Effector memory CD4-positive, alpha-beta T cell (primary cell): ENCODE measurements around the gene ST14.

ENCODE experiments used
- DNase-seq, 3 donors: peaks; one replicate each; pipeline ENCODE4 v3.0.0-alpha.2; 2020
- H3K27ac ChIP-seq: 2 replicates; pipeline ENCODE4 v1.7.0; 2013; ENCODE audit warnings: mild to moderate bottlenecking, low read length, moderate library complexity; ENCODE audit not compliant: insufficient read depth, poor library complexity, severe bottlenecking
- H3K27me3 ChIP-seq: replicated peaks from 2 replicates; pipeline ENCODE4 v1.7.0; 2013; ENCODE audit warnings: mild to moderate bottlenecking, low read length; ENCODE audit not compliant: insufficient read depth, control insufficient read depth, poor library complexity, severe bottlenecking
- H3K36me3 ChIP-seq: 2 replicates; pipeline ENCODE4 v1.7.0; 2013; ENCODE audit warnings: mild to moderate bottlenecking, low read length, moderate library complexity; ENCODE audit not compliant: control insufficient read depth, insufficient read depth
- H3K4me1 ChIP-seq: 2 replicates; pipeline ENCODE4 v1.7.0; 2013; ENCODE audit warnings: low read length, mild to moderate bottlenecking; ENCODE audit not compliant: control insufficient read depth, insufficient read depth, poor library complexity, severe bottlenecking
- H3K4me3 ChIP-seq: 2 replicates; pipeline ENCODE4 v1.7.0; 2013; ENCODE audit warnings: low read length, low read depth, mild to moderate bottlenecking; ENCODE audit not compliant: insufficient read depth, poor library complexity, severe bottlenecking
- H3K9me3 ChIP-seq: 2 replicates; pipeline ENCODE4 v1.7.0; 2013; ENCODE audit warnings: mild to moderate bottlenecking, low read length, moderate library complexity; ENCODE audit not compliant: control insufficient read depth

The ST14 gene

GRCh38 chr11:130214861-130215530 is 55.4 kb downstream of the ST14 start:
- no peak overlapping the region for H3K4me3 ChIP-seq

GRCh38 chr11:130215531-130216220 is 56.1 kb downstream of the ST14 start:
- Histone ChIP-seq H3K4me1 (no peaks in the 10 kb centered on the region), H3K27me3 (no peaks in the 10 kb centered on the region), H3K4me3 (no peak overlapping the region), H3K9me3 (no peaks in the 10 kb centered on the region), H3K36me3 (no peaks in the 10 kb centered on the region), H3K27ac (no peak overlapping the region)
- DNase-seq, result no peak

More at GRCh38 chr11:130214861-130215530, 55.4 kb downstream of the ST14 start:
- Histone ChIP-seq H3K27ac (no peak overlapping the region), H3K9me3 (no peaks in the 10 kb centered on the region), H3K27me3 (no peaks in the 10 kb centered on the region), H3K36me3 (no peaks in the 10 kb centered on the region), H3K4me1 (no peaks in the 10 kb centered on the region)
- no peak for DNase-seq

- H3K9me3 ChIP-seq, result no peaks in the 10 kb centered on the region
- H3K27me3 ChIP-seq, result no peaks in the 10 kb centered on the region
- H3K27ac ChIP-seq, result no peak overlapping the region
- no peak for DNase-seq
- H3K4me3 ChIP-seq, result no peak overlapping the region
- no peaks in the 10 kb centered on the region for H3K4me1 ChIP-seq
- H3K36me3 ChIP-seq, result no peaks in the 10 kb centered on the region
These were observed 56.6 kb downstream of the ST14 start for GRCh38 chr11:130216221-130216550.

GRCh38 chr11:130216591-130217132 is 57.1 kb downstream of the ST14 start:
- Histone ChIP-seq H3K27ac (no peak overlapping the region), H3K27me3 (no peaks in the 10 kb centered on the region), H3K4me3 (no peak overlapping the region), H3K9me3 (no peaks in the 10 kb centered on the region), H3K4me1 (no peaks in the 10 kb centered on the region), H3K36me3 (no peaks in the 10 kb centered on the region)
- DNase-seq, result no peak

GRCh38 chr11:130217133-130218031 is 57.8 kb downstream of the ST14 start:
- H3K4me3 ChIP-seq, result no peak overlapping the region
- H3K36me3 ChIP-seq, result no peaks in the 10 kb centered on the region
- no peaks in the 10 kb centered on the region for H3K27me3 ChIP-seq
- H3K27ac ChIP-seq, result no peak overlapping the region
- no peaks in the 10 kb centered on the region for H3K4me1 ChIP-seq
- DNase-seq, result no peak
- no peaks in the 10 kb centered on the region for H3K9me3 ChIP-seq

GRCh38 chr11:130218501-130219070 is 59.0 kb downstream of the ST14 start:
- Histone ChIP-seq H3K4me3 (no peak overlapping the region), H3K27me3 (no peaks in the 10 kb centered on the region), H3K27ac (no peak overlapping the region), H3K4me1 (no peaks in the 10 kb centered on the region), H3K9me3 (no peaks in the 10 kb centered on the region), H3K36me3 (no peaks in the 10 kb centered on the region)
- DNase-seq, result no peak

GRCh38 chr11:130219148-130219547 is 59.6 kb downstream of the ST14 start:
- Histone ChIP-seq H3K9me3 (no peaks in the 10 kb centered on the region), H3K27me3 (no peaks in the 10 kb centered on the region), H3K27ac (no peak overlapping the region), H3K4me1 (no peaks in the 10 kb centered on the region), H3K4me3 (no peak overlapping the region), H3K36me3 (no peaks in the 10 kb centered on the region)
- no peak for DNase-seq

- Histone ChIP-seq H3K27ac (no peak overlapping the region), H3K27me3 (no peaks in the 10 kb centered on the region), H3K4me3 (no peak overlapping the region), H3K9me3 (no peaks in the 10 kb centered on the region), H3K4me1 (no peaks in the 10 kb centered on the region), H3K36me3 (no peaks in the 10 kb centered on the region)
- no peak for DNase-seq
These were observed 60.9 kb downstream of the ST14 start for GRCh38 chr11:130220311-130221035.

GRCh38 chr11:130223291-130223971 is 63.8 kb downstream of the ST14 start:
- no peaks in the 10 kb centered on the region for H3K27me3 ChIP-seq
- DNase-seq, result no peak
- no peaks in the 10 kb centered on the region for H3K4me1 ChIP-seq
- H3K4me3 ChIP-seq, result no peak overlapping the region
- no peak overlapping the region for H3K27ac ChIP-seq
- H3K9me3 ChIP-seq, result no peaks in the 10 kb centered on the region
- H3K36me3 ChIP-seq, result no peaks in the 10 kb centered on the region
